ENCODE data around the gene PDZD2.

PDZD2 gene

GRCh38 chr5:32082701-32083100 is 443.8 kb downstream of the PDZD2 start:
- DNase-seq (ENCODE audit: low read depth) = no peak
- no peak overlapping the region for H3K4me3 ChIP-seq (ENCODE audit: low read depth, low read length)
- no peak for TF ChIP-seq CTCF (IDR thresholded peaks at IDR 0.05; ENCODE audit: control insufficient read depth, extremely low read depth, insufficient read depth)

GRCh38 chr5:32083981-32084430 is 445.1 kb downstream of the PDZD2 start:
- no peak for DNase-seq (ENCODE audit: low read depth)
- H3K4me3 ChIP-seq (ENCODE audit: low read depth, low read length) = no peak overlapping the region
- TF ChIP-seq CTCF (IDR thresholded peaks at IDR 0.05; ENCODE audit: control insufficient read depth, extremely low read depth, insufficient read depth) = no peak

DNA sequence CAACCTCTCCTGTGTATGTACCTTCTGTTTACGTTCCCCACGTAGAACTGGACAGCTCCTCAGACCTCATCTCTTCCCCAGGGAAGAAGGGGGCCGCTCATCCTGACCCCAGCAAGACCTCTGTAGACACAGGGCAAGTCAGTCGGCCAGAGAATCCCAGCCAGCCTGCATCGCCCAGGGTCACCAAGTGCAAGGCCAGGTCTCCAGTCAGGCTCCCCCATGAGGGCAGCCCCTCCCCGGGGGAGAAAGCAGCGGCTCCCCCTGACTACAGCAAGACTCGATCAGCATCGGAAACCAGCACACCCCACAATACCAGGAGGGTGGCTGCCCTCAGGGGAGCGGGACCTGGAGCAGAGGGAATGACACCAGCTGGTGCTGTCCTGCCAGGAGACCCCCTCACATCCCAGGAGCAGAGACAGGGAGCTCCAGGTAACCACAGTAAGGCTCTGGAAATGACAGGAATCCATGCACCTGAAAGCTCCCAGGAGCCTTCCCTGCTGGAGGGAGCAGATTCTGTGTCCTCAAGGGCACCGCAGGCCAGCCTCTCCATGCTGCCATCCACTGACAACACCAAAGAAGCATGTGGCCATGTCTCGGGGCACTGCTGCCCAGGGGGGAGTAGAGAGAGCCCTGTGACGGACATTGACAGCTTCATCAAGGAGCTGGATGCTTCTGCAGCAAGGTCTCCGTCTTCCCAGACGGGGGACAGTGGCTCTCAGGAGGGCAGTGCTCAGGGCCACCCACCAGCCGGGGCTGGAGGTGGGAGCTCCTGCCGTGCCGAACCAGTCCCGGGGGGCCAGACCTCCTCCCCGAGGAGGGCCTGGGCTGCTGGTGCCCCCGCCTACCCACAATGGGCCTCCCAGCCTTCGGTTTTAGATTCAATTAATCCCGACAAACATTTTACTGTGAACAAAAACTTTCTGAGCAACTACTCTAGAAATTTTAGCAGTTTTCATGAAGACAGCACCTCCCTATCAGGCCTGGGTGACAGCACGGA is 448.5 kb downstream of the PDZD2 start:
- no peak overlapping the region for H3K4me3 ChIP-seq (ENCODE audit: low read depth, low read length)
- TF ChIP-seq CTCF (IDR thresholded peaks at IDR 0.05; ENCODE audit: control insufficient read depth, extremely low read depth, insufficient read depth) = no peak
- DNase-seq (ENCODE audit: low read depth) = no peak

DNA sequence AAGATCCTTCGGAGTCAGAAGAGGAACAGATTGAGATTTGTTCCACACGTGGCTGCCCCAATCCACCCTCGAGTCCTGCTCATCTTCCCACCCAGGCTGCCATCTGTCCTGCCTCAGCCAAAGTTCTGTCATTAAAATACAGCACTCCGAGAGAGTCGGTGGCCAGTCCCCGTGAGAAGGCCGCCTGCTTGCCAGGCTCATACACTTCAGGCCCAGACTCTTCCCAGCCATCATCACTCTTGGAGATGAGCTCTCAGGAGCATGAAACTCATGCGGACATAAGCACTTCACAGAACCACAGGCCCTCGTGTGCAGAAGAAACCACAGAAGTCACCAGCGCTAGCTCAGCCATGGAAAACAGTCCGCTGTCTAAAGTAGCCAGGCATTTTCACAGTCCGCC is 449.3 kb downstream of the PDZD2 start:
- H3K4me3 ChIP-seq (ENCODE audit: low read depth, low read length) = no peak overlapping the region
- no peak for DNase-seq (ENCODE audit: low read depth)
- no peak for TF ChIP-seq CTCF (IDR thresholded peaks at IDR 0.05; ENCODE audit: control insufficient read depth, extremely low read depth, insufficient read depth)

DNA sequence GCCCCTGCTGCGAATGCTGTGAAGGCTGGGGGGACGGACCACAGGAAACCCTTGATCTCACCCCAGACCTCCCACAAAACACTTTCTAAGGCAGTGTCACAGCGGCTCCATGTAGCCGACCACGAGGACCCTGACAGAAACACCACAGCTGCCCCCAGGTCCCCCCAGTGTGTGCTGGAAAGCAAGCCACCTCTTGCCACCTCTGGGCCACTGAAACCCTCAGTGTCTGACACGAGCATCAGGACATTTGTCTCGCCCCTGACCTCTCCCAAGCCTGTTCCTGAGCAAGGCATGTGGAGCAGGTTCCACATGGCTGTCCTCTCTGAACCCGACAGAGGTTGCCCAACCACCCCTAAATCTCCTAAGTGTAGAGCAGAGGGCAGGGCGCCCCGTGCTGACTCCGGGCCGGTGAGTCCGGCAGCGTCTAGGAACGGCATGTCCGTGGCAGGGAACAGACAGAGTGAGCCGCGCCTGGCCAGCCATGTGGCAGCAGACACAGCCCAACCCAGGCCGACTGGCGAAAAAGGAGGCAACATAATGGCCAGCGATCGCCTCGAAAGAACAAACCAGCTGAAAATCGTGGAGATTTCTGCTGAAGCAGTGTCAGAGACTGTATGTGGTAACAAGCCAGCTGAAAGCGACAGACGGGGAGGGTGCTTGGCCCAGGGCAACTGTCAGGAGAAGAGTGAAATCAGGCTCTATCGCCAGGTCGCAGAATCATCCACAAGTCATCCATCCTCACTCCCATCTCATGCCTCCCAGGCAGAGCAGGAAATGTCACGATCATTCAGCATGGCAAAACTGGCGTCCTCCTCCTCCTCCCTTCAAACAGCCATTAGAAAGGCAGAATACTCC is 450.4 kb downstream of the PDZD2 start:
- no peak for TF ChIP-seq CTCF (IDR thresholded peaks at IDR 0.05; ENCODE audit: control insufficient read depth, extremely low read depth, insufficient read depth)
- H3K4me3 ChIP-seq (ENCODE audit: low read depth, low read length) = no peak overlapping the region
- no peak for DNase-seq (ENCODE audit: low read depth)

- DNase-seq (ENCODE audit: low read depth) = no peak
- TF ChIP-seq CTCF (IDR thresholded peaks at IDR 0.05; ENCODE audit: control insufficient read depth, extremely low read depth, insufficient read depth) = no peak
- no peak overlapping the region for H3K4me3 ChIP-seq (ENCODE audit: low read depth, low read length)
These were observed 451.3 kb downstream of the PDZD2 start for GRCh38 chr5:32090026-32090754.
